ENCODE results near the gene ORM1. TPM values are rescaled to one million over a fixed set of nuclear protein-coding genes. Genes with fewer than 3 reads are reported as not detected.

The ORM1 gene
- total and polyA plus RNA-seq, 10 of the 15 experiments (the other 5 are each of a cell fraction or from before 2014, with no cell fraction given) = 4.4 TPM; not detected in 9

- BruUV-seq (replicated peaks) = no TSS peak
- Histone ChIP-seq H4K20me1 (ENCODE audit: control insufficient read depth, insufficient read depth) (no peaks in the 10 kb centered on the region), H3K9me3 (replicated peaks; ENCODE audit: control insufficient read depth, insufficient read depth, low read length) (no peaks in the 10 kb centered on the region), H2AFZ (ENCODE audit: control insufficient read depth, low read depth, low read length) (no peak overlapping the region), H3K9ac (ENCODE audit: control insufficient read depth, insufficient read depth, low read length) (no peak overlapping the region), H3K27me3 (replicated peaks in 1 of 2; ENCODE audit: control insufficient read depth in 2 of 2, insufficient read depth in 2 of 2, low read length in 1 of 2) (peaks cover 0 to 2% of the 10 kb centered on the region in 2 experiments; a peak in 3 of 4 replicates), H3K36me3 (ENCODE audit: control insufficient read depth in 2 of 2, insufficient read depth in 2 of 2, low read length in 1 of 2) (no peaks in the 10 kb centered on the region), H3K27ac (ENCODE audit: control insufficient read depth, insufficient read depth) (no peak overlapping the region), H3K4me3 (no peak overlapping the region), H3K4me1 (ENCODE audit: control insufficient read depth, insufficient read depth, low read length) (no peaks in the 10 kb centered on the region), H3K4me2 (ENCODE audit: control insufficient read depth, insufficient read depth) (no peak overlapping the region), H3K79me2 (ENCODE audit: control insufficient read depth, insufficient read depth, low read length) (no peaks in the 10 kb centered on the region)
- SMC1A ChIA-PET (ENCODE audit: uncharacterized antibody, unreplicated experiment) = no interaction called here
- in situ Hi-C loops (cut with MboI) = no loop called here
- WGBS (ENCODE audit: insufficient coverage, insufficient replicate concordance, low lambda C conversion rate, missing lambda C conversion rate) = 11% methylated on average over 13 of the region's 13 CpGs
- FAIRE-seq (no peak), ATAC-seq (no peak), DNase-seq (ENCODE audit: low read depth, low spot score) (no peak)
- CTCF ChIA-PET = no interaction called here
- RAD21 ChIA-PET (ENCODE audit: unreplicated experiment) = interaction anchor here (1.1 kb wide), 1 partner anchor 18 kb away, joined by 4 read pairs; no protein-coding TSS in a partner anchor
- POLR2A ChIA-PET = no interaction called here
- intact Hi-C loops (cut with micrococcal nuclease; ENCODE audit: unreplicated experiment) = no loop called here
- TF ChIP-seq ZZZ3 (IDR thresholded peaks at IDR 0.05; ENCODE audit: control insufficient read depth, insufficient read length, low read depth) = no peak
- TF ChIP-seq PAX8 (IDR thresholded peaks at IDR 0.05) = no peak
- no peak for TF ChIP-seq FOS (IDR thresholded peaks at IDR 0.05; ENCODE audit: borderline replicate concordance, extremely low read depth, insufficient read length)
- no peak for TF ChIP-seq CUX1 (IDR thresholded peaks at IDR 0.05; ENCODE audit: insufficient replicate concordance, low read depth, low read length)
- no peak for TF ChIP-seq IKZF1 (conservative IDR thresholded peaks at IDR 0.05)
- TF ChIP-seq SPI1 (IDR thresholded peaks at IDR 0.05; ENCODE audit: borderline replicate concordance, insufficient read depth, low read depth, low read length) = no peak
- no peak for TF ChIP-seq RBBP5 (conservative IDR thresholded peaks at IDR 0.05)
- no peak for TF ChIP-seq RB1 (IDR thresholded peaks at IDR 0.05; ENCODE audit: borderline replicate concordance)
- TF ChIP-seq E2F8 (IDR thresholded peaks at IDR 0.05; ENCODE audit: low read depth, partially characterized antibody) = no peak
- no peak for TF ChIP-seq TBL1XR1 (IDR thresholded peaks at IDR 0.05; ENCODE audit: low read depth, low read length)
- TF ChIP-seq POLR2AphosphoS5 (IDR thresholded peaks at IDR 0.05; ENCODE audit: low read length) = no peak
- TF ChIP-seq ATF7 (IDR thresholded peaks at IDR 0.05; ENCODE audit: low read depth) = no peak
- TF ChIP-seq BHLHE40 (IDR thresholded peaks at IDR 0.05; ENCODE audit: borderline replicate concordance in 1 of 2, low read depth in 2 of 2, low read length in 1 of 2) = no peak
Measured at GRCh38 chr9:114309096-114309495, 13.8 kb upstream of the ORM1 start.

Data from GM12878 (cell line).